ENCODE results near the gene TMEM91. TPM values are rescaled to one million over a fixed set of nuclear protein-coding genes. Genes with fewer than 3 reads are reported as not detected.

The TMEM91 gene
- polyA plus RNA-seq, 1 donor from 2014 or later: 24.4 TPM

DNA sequence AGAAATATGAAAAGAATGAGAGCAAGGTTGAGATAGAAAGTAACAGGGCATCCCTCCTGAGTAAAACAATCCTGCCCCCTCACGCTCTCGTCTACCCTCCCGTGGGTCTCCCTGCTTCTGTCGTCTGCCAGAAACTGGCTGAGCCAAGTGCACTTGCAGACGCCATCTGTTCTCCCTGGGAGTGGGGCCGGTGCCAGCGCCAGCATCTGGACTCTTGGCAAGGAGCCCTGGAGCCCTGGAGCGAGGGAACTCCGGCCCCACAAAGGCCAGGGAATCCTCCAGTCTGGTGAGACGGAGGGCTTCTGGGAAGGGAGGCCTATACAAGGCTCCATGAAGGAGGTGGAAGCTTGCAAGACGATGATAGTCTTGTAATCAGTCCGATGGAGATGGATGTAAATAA, 2.3 kb upstream of the TMEM91 start:
- no peaks in the 10 kb centered on the region for H4K20me1 ChIP-seq (ENCODE audit: insufficient read depth)
- H3K9me2 ChIP-seq (ENCODE audit: insufficient read depth, low read length): no peaks in the 10 kb centered on the region
- H3K27me3 ChIP-seq (ENCODE audit: insufficient read depth, low read depth, low read length): no peaks in the 10 kb centered on the region
- H3K4me2 ChIP-seq (ENCODE audit: low read length): no peak overlapping the region
- H2AFZ ChIP-seq (ENCODE audit: low read depth, low read length): no peak overlapping the region
- H3K9me3 ChIP-seq (ENCODE audit: low read length): no peaks in the 10 kb centered on the region
- no peaks in the 10 kb centered on the region for H3K36me3 ChIP-seq (ENCODE audit: insufficient read depth, low read length)
- no peaks in the 10 kb centered on the region for H3K79me2 ChIP-seq (replicated peaks; ENCODE audit: insufficient read depth, low read length)
- H3K27ac ChIP-seq (ENCODE audit: low read length): no peak overlapping the region
- H3K4me3 ChIP-seq (ENCODE audit: low read length): no peak overlapping the region
- H3F3A ChIP-seq (ENCODE audit: insufficient read depth, low read length, poor library complexity, severe bottlenecking): no peaks in the 10 kb centered on the region
- TF ChIP-seq POLR2AphosphoS5 (IDR thresholded peaks at IDR 0.05): no peak
- no peak for TF ChIP-seq TAF1 (IDR thresholded peaks at IDR 0.05; ENCODE audit: low read depth)
- no peak for TF ChIP-seq EP300 (conservative IDR thresholded peaks at IDR 0.05; ENCODE audit: poor library complexity, severe bottlenecking)
- no peak overlapping the region for H3K9ac ChIP-seq (ENCODE audit: low read length)

DNA sequence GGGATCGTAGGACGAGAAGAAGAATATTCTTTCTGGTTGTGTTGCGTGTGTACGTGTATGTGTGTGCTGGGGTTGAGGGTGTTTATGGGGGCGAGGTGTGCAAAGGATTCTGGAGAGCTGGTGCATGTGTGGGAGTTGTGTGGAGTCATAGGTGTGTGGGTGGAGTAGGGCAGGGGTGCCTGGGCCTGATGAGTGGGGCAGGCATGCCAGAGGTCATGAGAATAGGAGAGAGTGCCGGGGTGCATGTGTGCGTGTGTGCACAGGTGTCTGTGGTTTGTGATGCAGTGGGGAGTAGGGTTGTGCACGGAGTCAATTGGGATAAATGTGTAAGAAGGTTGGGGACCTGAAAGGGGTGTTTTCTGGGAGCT, 649 bp downstream of the TMEM91 start:
- Histone ChIP-seq H3K27ac (ENCODE audit: low read length) (peak overlapping the region; percentile 16), H3K27me3 (ENCODE audit: insufficient read depth, low read depth, low read length) (no peaks in the 10 kb centered on the region), H3K36me3 (ENCODE audit: insufficient read depth, low read length) (no peaks in the 10 kb centered on the region), H3F3A (ENCODE audit: insufficient read depth, low read length, poor library complexity, severe bottlenecking) (no peaks in the 10 kb centered on the region), H3K9ac (ENCODE audit: low read length) (no peak overlapping the region), H3K79me2 (replicated peaks; ENCODE audit: insufficient read depth, low read length) (no peaks in the 10 kb centered on the region), H3K4me2 (ENCODE audit: low read length) (peak overlapping the region; percentile 30), H3K9me3 (ENCODE audit: low read length) (no peaks in the 10 kb centered on the region), H3K4me3 (ENCODE audit: low read length) (peak overlapping the region; percentile 67), H2AFZ (ENCODE audit: low read depth, low read length) (no peak overlapping the region), H4K20me1 (ENCODE audit: insufficient read depth) (no peaks in the 10 kb centered on the region), H3K9me2 (ENCODE audit: insufficient read depth, low read length) (no peaks in the 10 kb centered on the region)
- TF ChIP-seq EZH2 (IDR thresholded peaks at IDR 0.05; ENCODE audit: borderline replicate concordance, insufficient read depth, low read length, poor library complexity, severe bottlenecking): no peak
- TF ChIP-seq, protein P1, sequence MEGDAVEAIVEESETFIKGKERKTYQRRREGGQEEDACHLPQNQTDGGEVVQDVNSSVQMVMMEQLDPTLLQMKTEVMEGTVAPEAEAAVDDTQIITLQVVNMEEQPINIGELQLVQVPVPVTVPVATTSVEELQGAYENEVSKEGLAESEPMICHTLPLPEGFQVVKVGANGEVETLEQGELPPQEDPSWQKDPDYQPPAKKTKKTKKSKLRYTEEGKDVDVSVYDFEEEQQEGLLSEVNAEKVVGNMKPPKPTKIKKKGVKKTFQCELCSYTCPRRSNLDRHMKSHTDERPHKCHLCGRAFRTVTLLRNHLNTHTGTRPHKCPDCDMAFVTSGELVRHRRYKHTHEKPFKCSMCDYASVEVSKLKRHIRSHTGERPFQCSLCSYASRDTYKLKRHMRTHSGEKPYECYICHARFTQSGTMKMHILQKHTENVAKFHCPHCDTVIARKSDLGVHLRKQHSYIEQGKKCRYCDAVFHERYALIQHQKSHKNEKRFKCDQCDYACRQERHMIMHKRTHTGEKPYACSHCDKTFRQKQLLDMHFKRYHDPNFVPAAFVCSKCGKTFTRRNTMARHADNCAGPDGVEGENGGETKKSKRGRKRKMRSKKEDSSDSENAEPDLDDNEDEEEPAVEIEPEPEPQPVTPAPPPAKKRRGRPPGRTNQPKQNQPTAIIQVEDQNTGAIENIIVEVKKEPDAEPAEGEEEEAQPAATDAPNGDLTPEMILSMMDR (IDR thresholded peaks at IDR 0.05; ENCODE audit: poor library complexity, severe bottlenecking): no peak
- TF ChIP-seq TAF1 (IDR thresholded peaks at IDR 0.05; ENCODE audit: low read depth): no peak
- no peak for TF ChIP-seq RAD21 (conservative IDR thresholded peaks at IDR 0.05)
- TF ChIP-seq, protein P2, sequence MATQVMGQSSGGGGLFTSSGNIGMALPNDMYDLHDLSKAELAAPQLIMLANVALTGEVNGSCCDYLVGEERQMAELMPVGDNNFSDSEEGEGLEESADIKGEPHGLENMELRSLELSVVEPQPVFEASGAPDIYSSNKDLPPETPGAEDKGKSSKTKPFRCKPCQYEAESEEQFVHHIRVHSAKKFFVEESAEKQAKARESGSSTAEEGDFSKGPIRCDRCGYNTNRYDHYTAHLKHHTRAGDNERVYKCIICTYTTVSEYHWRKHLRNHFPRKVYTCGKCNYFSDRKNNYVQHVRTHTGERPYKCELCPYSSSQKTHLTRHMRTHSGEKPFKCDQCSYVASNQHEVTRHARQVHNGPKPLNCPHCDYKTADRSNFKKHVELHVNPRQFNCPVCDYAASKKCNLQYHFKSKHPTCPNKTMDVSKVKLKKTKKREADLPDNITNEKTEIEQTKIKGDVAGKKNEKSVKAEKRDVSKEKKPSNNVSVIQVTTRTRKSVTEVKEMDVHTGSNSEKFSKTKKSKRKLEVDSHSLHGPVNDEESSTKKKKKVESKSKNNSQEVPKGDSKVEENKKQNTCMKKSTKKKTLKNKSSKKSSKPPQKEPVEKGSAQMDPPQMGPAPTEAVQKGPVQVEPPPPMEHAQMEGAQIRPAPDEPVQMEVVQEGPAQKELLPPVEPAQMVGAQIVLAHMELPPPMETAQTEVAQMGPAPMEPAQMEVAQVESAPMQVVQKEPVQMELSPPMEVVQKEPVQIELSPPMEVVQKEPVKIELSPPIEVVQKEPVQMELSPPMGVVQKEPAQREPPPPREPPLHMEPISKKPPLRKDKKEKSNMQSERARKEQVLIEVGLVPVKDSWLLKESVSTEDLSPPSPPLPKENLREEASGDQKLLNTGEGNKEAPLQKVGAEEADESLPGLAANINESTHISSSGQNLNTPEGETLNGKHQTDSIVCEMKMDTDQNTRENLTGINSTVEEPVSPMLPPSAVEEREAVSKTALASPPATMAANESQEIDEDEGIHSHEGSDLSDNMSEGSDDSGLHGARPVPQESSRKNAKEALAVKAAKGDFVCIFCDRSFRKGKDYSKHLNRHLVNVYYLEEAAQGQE (IDR thresholded peaks at IDR 0.05; ENCODE audit: borderline replicate concordance): no peak
- TF ChIP-seq SMC3 (conservative IDR thresholded peaks at IDR 0.05; ENCODE audit: poor library complexity): no peak
- no peak for TF ChIP-seq MXI1 (conservative IDR thresholded peaks at IDR 0.05; ENCODE audit: poor library complexity, severe bottlenecking)
- TF ChIP-seq EP300 (conservative IDR thresholded peaks at IDR 0.05; ENCODE audit: poor library complexity, severe bottlenecking): no peak
- TF ChIP-seq POLR2AphosphoS5 (IDR thresholded peaks at IDR 0.05): no peak

Measured in neural cell (in vitro differentiated cells).